GM15510 (cell line): ENCODE measurements around the gene TNIK.

Source experiments
- POLR2A ChIP-seq: IDR thresholded peaks from 3 replicates; pipeline ENCODE4 v1.6.1; 2011; ENCODE audit warnings: borderline replicate concordance; ENCODE audit not compliant: insufficient read length; ENCODE audit errors: extremely low read depth

TNIK gene

GRCh38 chr3:171122240-171122639, 338.0 kb downstream of the TNIK start:
- TF ChIP-seq POLR2A, result no peak

- TF ChIP-seq POLR2A, result no peak
Observed at GRCh38 chr3:171121801-171122200, 338.4 kb downstream of the TNIK start.

- no peak for TF ChIP-seq POLR2A
Observed at GRCh38 chr3:171116824-171117395, 343.3 kb downstream of the TNIK start.

GRCh38 chr3:171116365-171116764, 343.8 kb downstream of the TNIK start:
- TF ChIP-seq POLR2A, result no peak

GRCh38 chr3:171115667-171116066, 344.5 kb downstream of the TNIK start:
- no peak for TF ChIP-seq POLR2A

GRCh38 chr3:171113716-171114115, 346.5 kb downstream of the TNIK start:
- no peak for TF ChIP-seq POLR2A

GRCh38 chr3:171110715-171111114, 349.5 kb downstream of the TNIK start:
- no peak for TF ChIP-seq POLR2A

GRCh38 chr3:171108066-171108465, 352.1 kb downstream of the TNIK start:
- no peak for TF ChIP-seq POLR2A

GRCh38 chr3:171103185-171103584, 357.0 kb downstream of the TNIK start:
- TF ChIP-seq POLR2A, result no peak

GRCh38 chr3:171101982-171102641, 358.1 kb downstream of the TNIK start:
- no peak for TF ChIP-seq POLR2A

- TF ChIP-seq POLR2A, result no peak
Observed at GRCh38 chr3:171099911-171100310, 360.3 kb downstream of the TNIK start.

GRCh38 chr3:171095063-171095462, 365.1 kb downstream of the TNIK start:
- no peak for TF ChIP-seq POLR2A

- TF ChIP-seq POLR2A, result no peak
Observed at GRCh38 chr3:171094411-171094810, 365.8 kb downstream of the TNIK start.

- no peak for TF ChIP-seq POLR2A
Observed at GRCh38 chr3:171093462-171093861, 366.7 kb downstream of the TNIK start.

- no peak for TF ChIP-seq POLR2A
Observed at GRCh38 chr3:171092467-171092911, 367.7 kb downstream of the TNIK start.

GRCh38 chr3:171090321-171090720, 369.9 kb downstream of the TNIK start:
- no peak for TF ChIP-seq POLR2A

GRCh38 chr3:171088964-171089754, 371.0 kb downstream of the TNIK start:
- no peak for TF ChIP-seq POLR2A

GRCh38 chr3:171088496-171088895, 371.7 kb downstream of the TNIK start:
- TF ChIP-seq POLR2A, result no peak
